NCI-H2029 (cell line): ENCODE results near the gene CES4A.
"Not testable (repeated sequence)": the region's sequence is repeated elsewhere in the genome, so short reads cannot be mapped to it uniquely, and the experiment has no call there.

Experiments used
- DNase-seq: peaks from one replicate; lab custom pipeline; 2025; lab: John Stamatoyannopoulos, UW

CES4A gene

GRCh38 chr16:66991545-66992077, 3.2 kb downstream of the CES4A start:
- no peak for DNase-seq

- DNase-seq = not testable (repeated sequence)
These were observed 5.2 kb downstream of the CES4A start for GRCh38 chr16:66993558-66993957.

GRCh38 chr16:66996324-66996982, 8.1 kb downstream of the CES4A start:
- no peak for DNase-seq

- DNase-seq = no peak
These were observed 8.6 kb downstream of the CES4A start for GRCh38 chr16:66996983-66997358.

GRCh38 chr16:67000384-67001351, 12.3 kb downstream of the CES4A start:
- DNase-seq = peak; percentile 21

DNA sequence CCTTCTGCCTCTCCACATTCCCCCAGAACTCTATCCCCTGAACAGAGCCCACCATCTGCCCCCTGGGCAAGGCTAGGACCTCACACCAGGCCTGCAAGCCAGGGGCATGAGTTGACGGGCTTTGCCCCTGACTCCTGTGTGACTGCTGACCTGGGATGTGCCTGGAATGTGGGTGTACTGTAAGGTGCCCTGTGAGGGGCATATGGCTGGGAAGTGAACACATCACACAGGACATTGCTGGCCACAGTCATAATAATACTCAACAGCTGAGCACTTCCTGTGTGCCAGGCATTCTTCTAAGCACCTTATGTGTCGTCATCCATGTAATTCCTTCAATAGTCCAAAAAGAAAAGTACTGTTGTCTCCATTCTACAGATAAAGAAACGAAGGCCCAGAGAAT, 13.3 kb downstream of the CES4A start:
- no peak for DNase-seq

- no peak for DNase-seq
These were observed 18.7 kb downstream of the CES4A start for GRCh38 chr16:67006930-67007658.

DNA sequence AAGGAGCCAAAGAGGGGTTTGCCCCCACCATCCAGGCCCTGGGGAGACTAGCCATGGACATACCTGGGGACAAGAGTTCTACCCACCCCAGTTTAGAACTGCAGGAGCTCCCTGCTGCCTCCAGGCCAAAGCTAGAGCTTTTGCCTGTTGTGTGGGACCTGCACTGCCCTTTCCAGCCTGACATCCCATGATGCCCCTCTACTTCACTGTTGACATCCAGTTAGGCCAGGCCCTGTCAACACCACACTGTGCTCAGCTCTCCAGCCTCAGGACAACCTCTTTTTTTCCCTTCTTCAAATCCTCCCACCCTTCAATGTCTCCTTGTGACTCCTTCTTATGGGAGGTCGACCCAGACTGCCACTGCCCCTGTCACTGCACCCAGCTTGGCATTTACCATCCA, 20.8 kb downstream of the CES4A start:
- DNase-seq = no peak

DNA sequence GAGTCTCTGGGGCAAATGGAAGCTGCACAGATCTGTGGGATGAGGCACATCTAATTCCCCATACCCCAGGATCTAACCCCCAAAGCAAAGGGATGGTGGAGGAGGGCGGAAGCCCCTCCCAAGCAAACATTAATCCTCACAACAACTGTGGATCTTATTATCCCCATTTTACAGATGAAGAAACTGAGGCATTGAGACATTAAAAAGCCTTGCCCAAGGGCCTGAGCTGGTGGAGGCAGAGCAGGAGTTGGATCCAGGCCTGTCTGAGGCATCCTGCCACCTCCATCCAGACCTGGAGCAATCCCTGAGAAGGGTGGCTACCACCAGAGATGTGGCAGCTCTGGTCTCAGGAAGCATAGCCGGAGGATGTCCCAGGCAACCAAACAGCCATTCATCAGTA, 22.9 kb downstream of the CES4A start:
- DNase-seq = no peak

DNA sequence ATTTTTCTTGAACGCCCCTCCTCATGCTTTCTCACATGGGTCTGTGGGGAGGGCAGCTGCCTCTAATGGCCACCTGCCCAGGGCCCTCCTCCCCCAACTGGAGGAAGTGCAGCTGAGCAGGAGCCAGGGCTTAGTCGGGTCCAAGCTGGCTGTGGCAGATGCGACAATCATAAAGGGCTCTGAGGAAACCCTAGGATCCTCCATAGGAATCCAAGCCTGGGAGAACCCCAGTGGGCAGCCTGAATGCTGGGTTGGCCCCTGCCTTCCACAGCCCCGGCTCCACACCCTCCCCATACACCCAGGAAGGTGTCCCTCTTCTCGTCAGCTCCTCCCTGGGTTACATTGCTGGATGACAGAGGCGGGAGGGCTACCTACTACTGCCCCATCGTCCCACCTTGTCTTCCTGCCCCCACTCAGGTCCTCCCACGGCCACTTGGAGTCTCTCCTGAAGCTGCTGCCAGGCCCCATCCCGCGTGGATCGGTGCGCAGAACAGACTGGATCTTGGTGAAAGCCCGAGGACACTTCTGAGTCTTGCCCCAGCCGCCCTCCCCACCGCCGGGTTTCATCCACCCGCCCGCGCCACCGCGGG, 24.9 kb downstream of the CES4A start:
- no peak for DNase-seq

- peak; percentile 9 for DNase-seq
These were observed 25.6 kb downstream of the CES4A start for GRCh38 chr16:67013823-67014633.

DNA sequence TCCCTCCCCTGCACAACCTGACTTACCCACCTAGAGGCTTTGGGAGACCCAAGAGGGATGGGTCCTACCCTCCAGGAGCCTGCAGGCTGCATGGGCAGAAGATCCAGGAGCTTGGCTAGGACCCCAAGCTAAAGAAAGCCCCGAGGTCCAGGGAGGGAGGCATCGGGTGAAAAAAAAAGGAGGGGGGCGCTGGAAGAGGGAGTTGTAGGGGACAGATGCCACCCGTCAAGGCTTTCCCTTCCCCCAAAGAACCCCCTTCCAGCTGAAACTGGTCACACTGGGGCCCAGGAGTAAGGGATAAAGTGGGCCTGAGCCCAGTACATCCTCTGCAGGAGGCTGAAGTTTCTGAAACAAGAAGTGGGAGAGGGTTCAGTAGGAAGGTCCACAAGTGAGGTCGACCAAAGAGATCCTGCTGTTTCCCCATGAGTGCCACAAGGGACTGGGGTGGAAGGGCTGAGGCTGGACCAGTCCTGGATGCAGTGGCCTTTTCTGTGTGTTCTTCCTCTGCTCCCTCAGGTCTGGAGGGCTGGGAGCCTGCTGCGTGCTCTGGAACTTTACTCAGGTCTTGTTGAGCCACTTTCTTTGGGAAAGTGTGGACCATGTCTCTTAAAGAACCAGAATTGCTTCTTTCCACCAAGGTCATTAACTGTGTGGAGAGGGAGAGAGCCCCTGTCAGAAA, 26.4 kb downstream of the CES4A start:
- DNase-seq = no peak

- DNase-seq = no peak
These were observed 26.9 kb downstream of the CES4A start for GRCh38 chr16:67015313-67015731.

- DNase-seq = no peak
These were observed 27.8 kb downstream of the CES4A start for GRCh38 chr16:67016143-67016542.

DNA sequence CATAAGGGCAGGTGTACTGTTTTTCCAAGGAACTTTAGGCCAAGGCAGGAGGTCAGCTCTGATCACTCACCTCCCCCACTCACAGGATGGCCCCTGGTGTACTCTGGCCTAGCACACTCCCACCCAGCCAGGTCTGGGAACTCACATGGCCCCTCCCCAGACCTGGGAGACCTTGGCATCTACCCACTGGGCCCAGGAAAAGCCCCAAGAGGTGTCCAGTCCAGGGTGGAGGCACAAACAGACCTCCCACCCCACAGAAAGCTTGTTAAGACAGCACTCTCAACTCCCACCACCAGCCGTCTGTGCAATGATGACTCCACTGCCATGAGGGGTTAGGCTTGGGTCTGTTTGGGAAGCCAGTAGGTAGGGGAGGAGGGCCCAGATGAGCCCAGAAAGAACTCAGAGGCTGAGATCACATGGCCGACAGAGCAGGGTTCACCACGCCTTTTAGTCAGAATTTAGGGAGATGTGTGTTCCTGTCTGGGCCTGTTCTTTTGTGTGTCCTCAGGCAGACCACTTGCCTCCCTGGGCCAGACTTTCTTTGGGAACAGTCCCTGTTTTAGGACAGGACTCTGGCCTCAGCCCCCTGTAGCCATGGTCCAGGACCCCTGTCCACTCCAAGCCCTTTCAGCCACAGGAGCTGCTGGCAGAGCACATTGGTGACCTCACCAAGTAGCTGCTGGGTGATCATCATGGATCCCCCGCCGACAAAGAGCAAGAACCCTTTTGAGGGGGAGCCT, 28.5 kb downstream of the CES4A start:
- DNase-seq = no peak

DNA sequence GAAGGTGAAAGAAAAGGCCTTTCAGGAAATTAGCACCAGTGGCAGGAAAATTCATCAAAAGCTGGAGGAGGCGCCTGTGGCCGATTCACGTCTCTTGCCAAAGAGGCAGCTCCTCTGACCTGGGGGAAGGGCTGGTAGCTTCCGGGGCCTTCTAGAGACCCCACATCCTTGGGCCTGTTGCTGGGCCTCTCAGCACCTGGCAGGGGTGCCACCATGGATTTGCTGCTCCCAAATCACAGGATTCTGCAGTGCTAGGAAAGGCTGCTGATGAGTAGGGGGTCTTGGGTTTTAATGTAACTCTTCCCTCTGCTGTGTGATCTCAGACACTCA, 29.0 kb downstream of the CES4A start:
- no peak for DNase-seq

- peak; percentile 85 for DNase-seq
These were observed 29.6 kb downstream of the CES4A start for GRCh38 chr16:67017810-67018488.

- DNase-seq = no peak
These were observed 30.8 kb downstream of the CES4A start for GRCh38 chr16:67019171-67019570.

DNA sequence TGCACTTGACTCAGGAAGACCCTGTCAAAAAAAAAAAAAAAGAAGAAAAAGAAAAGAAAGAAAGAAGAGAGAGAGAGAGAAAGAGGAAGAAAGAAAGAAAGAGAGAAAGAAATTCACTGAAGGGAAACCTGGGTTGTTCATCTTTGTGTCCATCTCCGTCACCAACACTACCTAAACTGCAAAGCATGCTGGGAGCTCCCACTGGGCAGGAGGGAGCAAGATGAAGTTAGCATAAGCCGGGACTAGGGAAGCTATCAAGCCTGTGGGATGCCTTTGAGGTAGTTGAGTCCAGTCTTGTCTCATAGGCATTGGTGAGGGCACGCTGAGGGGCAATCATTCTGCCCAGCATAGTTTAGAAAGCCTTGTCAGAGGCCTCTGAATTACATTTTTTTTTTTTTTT, 32.9 kb downstream of the CES4A start:
- no peak for DNase-seq
